HepG2 (cell line): ENCODE data around the gene VPS13D.

Experiments used
- EP300 ChIP-seq, 3 experiments: sonication (generic) in 1 of 3; formaldehyde crosslinking in 1 of 3; IDR thresholded peaks; 2 replicates each; pipeline versions ENCODE4 v1.5.1 to v1.6.1; 2011 to 2020; ENCODE audit warnings: low read depth in 2 of 3, low read length in 2 of 3, borderline replicate concordance in 1 of 3, improper control_type of control experiment in 1 of 3, mild to moderate bottlenecking in 1 of 3, missing genetic modification reagents in 1 of 3, moderate library complexity in 1 of 3
- ZBTB33 ChIP-seq: sonication (generic); formaldehyde crosslinking; IDR thresholded peaks from 2 replicates; pipeline ENCODE4 v1.4.0; 2020; ENCODE audit warnings: missing genetic modification reagents
- TF ChIP-seq, protein P1 (sequence below): IDR thresholded peaks from 2 replicates; pipeline ENCODE4 v1.6.1; 2012; ENCODE audit warnings: inconsistent platforms

DNA sequence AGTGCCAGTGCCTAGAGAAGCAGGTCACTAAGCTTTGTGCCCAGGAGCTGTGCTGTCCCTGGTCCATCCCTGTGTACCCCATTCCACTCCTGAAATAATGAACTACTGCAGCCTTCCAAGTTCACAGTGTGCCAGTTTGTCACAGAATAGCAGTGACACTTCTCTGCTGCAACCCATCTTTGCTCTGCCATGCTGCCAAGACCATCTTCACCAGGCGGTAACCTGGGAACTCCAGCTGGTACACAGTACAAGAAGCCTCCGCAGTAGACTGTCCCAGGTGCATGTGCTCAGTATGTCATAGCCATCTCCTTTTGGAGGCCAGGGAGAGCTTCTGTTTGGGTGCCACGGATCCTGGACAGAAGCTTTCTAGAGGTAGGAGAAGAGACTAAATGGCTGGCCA, 250.2 kb downstream of the VPS13D start:
- TF ChIP-seq, protein P1, sequence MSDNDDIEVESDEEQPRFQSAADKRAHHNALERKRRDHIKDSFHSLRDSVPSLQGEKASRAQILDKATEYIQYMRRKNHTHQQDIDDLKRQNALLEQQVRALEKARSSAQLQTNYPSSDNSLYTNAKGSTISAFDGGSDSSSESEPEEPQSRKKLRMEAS, result no peak
- TF ChIP-seq EP300 (IDR thresholded peaks at IDR 0.05; ENCODE audit: low read depth in 2 of 2, low read length in 2 of 2), result no peak
- no peak for TF ChIP-seq EP300 (CRISPR knock-in tag; IDR thresholded peaks at IDR 0.05; ENCODE audit: borderline replicate concordance)
- TF ChIP-seq ZBTB33, result no peak
